Measurements from ENCODE around the gene CXCL3. TPM values are rescaled to one million over a fixed set of nuclear protein-coding genes. Genes with fewer than 3 reads are reported as not detected.

The CXCL3 gene
- total and polyA plus RNA-seq, 2 experiments from 2014 or later: 3.6 to 19.5 TPM

- H3K4me2 ChIP-seq: no peak overlapping the region
- DNase-seq (ENCODE audit: low spot score): no peak
- ATAC-seq: no peak
- TF ChIP-seq ZNF331 (CRISPR knock-in tag; IDR thresholded peaks at IDR 0.05; ENCODE audit: low read depth) (no peak), POLR2AphosphoS5 (IDR thresholded peaks at IDR 0.05; ENCODE audit: low read depth) (no peak), REST (IDR thresholded peaks at IDR 0.05; ENCODE audit: unreplicated experiment) (no peak), NANOG (IDR thresholded peaks at IDR 0.05; ENCODE audit: borderline replicate concordance) (no peak), ETS1 (IDR thresholded peaks at IDR 0.05) (no peak), CREB1 (CRISPR knock-in tag; IDR thresholded peaks at IDR 0.05; ENCODE audit: low read depth) (no peak), ZNF462 (CRISPR knock-in tag; IDR thresholded peaks at IDR 0.05) (no peak), CTCF (conservative IDR thresholded peaks at IDR 0.05; ENCODE audit: low read depth in 2 of 2) (no peak), ZNF114 (CRISPR knock-in tag; IDR thresholded peaks at IDR 0.05) (no peak), EZH2 (IDR thresholded peaks at IDR 0.05; ENCODE audit: low read depth, unreplicated experiment) (no peak), STAT1 (IDR thresholded peaks at IDR 0.05; ENCODE audit: unreplicated experiment) (no peak), EZH2phosphoT487 (IDR thresholded peaks at IDR 0.05; ENCODE audit: unreplicated experiment) (no peak), JUNB (IDR thresholded peaks at IDR 0.05; ENCODE audit: unreplicated experiment) (no peak)
- Mint-ChIP-seq H3K9me3 (peaks cover 16% of the 10 kb centered on the region; the same call in 1 of the 3 replicates), H3K27me3 (ENCODE audit: insufficient read depth, low read depth, poor library complexity) (no peaks in the 10 kb centered on the region), H3K36me3 (ENCODE audit: low read depth) (no peaks in the 10 kb centered on the region; the same call in 2 of the 3 replicates), H3K4me1 (peaks cover 9% of the 10 kb centered on the region; the same call in 2 of the 3 replicates), H3K27ac (no peak overlapping the region), H3K4me3 (no peak overlapping the region)
- no peaks in the 10 kb centered on the region for H3K36me3 ChIP-seq (ENCODE audit: insufficient read depth)
- H3K27me3 ChIP-seq (ENCODE audit: insufficient read depth): no peaks in the 10 kb centered on the region
- no peaks in the 10 kb centered on the region for H3K79me2 ChIP-seq (replicated peaks; ENCODE audit: insufficient read depth)
- H3K4me1 ChIP-seq (ENCODE audit: insufficient read depth): no peaks in the 10 kb centered on the region; the same call in 1 of the 2 replicates
- H3K27ac ChIP-seq (ENCODE audit: low read depth): no peak overlapping the region
- H3K9me2 ChIP-seq (ENCODE audit: insufficient read depth): no peaks in the 10 kb centered on the region
- no peaks in the 10 kb centered on the region for H4K20me1 ChIP-seq (replicated peaks; ENCODE audit: insufficient read depth)
- no peaks in the 10 kb centered on the region for H3F3A ChIP-seq (replicated peaks; ENCODE audit: low read depth)
- H2AFZ ChIP-seq: no peak overlapping the region
- no peak overlapping the region for H3K4me3 ChIP-seq
These were observed 6.8 kb upstream of the CXCL3 start for GRCh38 chr4:74045247-74045646.

Measured in GM23338 (cell line).